Measurements from ENCODE around the gene CBX1.

The CBX1 gene

DNA sequence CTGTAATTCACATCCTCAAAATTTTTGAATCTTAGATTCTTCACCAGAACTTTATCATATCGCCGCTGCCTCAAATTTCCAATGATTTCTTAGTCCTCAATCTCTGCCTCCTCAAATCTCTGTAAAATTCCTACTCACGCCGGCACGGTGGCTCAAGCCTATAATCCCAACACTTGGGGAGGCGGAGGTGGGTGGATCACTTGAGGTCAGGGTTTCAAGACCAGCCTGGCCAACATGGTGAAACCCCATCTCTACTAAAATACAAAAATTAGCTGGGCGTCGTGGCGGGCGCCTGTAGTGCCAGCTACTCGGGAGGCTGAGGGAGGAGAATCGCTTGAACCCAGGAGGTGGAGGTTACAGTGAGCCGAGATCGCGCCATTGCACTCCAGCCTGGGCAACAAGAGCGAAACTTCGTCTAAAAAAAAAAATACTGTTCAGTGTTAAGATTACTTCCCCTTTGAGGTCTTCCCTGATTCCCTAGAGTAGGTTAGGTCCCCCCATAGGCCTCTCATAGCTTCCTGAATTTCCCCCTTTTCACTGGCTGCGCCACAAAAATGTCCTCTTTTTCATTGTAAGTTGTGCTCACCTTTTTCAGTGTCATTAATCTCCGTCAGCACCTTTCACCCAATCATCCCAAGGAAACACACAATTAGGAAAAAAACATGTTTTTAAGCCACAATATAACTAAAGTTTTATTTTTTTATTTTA is 919 bp upstream of the CBX1 start:
- H3K4me3 ChIP-seq (ENCODE audit: low read depth, low read length) = peak overlapping the region; percentile 97
- DNase-seq (ENCODE audit: low read depth) = no peak
- TF ChIP-seq, protein P1, sequence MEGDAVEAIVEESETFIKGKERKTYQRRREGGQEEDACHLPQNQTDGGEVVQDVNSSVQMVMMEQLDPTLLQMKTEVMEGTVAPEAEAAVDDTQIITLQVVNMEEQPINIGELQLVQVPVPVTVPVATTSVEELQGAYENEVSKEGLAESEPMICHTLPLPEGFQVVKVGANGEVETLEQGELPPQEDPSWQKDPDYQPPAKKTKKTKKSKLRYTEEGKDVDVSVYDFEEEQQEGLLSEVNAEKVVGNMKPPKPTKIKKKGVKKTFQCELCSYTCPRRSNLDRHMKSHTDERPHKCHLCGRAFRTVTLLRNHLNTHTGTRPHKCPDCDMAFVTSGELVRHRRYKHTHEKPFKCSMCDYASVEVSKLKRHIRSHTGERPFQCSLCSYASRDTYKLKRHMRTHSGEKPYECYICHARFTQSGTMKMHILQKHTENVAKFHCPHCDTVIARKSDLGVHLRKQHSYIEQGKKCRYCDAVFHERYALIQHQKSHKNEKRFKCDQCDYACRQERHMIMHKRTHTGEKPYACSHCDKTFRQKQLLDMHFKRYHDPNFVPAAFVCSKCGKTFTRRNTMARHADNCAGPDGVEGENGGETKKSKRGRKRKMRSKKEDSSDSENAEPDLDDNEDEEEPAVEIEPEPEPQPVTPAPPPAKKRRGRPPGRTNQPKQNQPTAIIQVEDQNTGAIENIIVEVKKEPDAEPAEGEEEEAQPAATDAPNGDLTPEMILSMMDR (IDR thresholded peaks at IDR 0.05; ENCODE audit: insufficient read depth, low read depth, low read length, missing control alignments) = no peak

DNA sequence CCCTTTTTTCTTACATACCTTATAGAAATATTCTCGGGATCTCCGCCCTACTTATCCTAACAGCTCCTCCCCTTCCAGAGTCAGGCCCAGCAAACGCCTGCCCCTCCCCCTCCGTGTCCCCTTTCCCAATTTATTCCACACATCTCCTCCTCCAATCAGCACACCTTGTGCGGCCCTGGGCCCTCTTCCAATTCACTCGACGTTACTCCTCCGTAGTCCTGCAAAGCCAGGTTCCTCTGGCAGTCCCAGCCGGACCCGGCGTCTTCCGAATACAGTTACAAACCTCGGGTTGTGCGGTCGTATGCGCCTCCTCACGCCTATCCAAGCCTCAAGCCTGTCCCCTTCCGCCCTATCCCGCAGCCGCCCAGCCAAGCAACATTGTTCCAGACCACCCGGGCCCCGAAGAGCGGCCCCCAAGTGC is 677 bp downstream of the CBX1 start:
- TF ChIP-seq, protein P1 (IDR thresholded peaks at IDR 0.05; ENCODE audit: insufficient read depth, low read depth, low read length, missing control alignments) = no peak
- peak overlapping the region; percentile 97 for H3K4me3 ChIP-seq (ENCODE audit: low read depth, low read length)
- DNase-seq (ENCODE audit: low read depth) = no peak

- TF ChIP-seq, protein P1 (IDR thresholded peaks at IDR 0.05; ENCODE audit: insufficient read depth, low read depth, low read length, missing control alignments) = no peak
- no peak for DNase-seq (ENCODE audit: low read depth)
- peak overlapping the region; percentile 97 for H3K4me3 ChIP-seq (ENCODE audit: low read depth, low read length)
Measured at GRCh38 chr17:48100160-48100559, 1.1 kb downstream of the CBX1 start.

- TF ChIP-seq, protein P1 (IDR thresholded peaks at IDR 0.05; ENCODE audit: insufficient read depth, low read depth, low read length, missing control alignments) = no peak
- no peak overlapping the region for H3K4me3 ChIP-seq (ENCODE audit: low read depth, low read length)
Measured at GRCh38 chr17:48095611-48096010, 5.7 kb downstream of the CBX1 start.

DNA sequence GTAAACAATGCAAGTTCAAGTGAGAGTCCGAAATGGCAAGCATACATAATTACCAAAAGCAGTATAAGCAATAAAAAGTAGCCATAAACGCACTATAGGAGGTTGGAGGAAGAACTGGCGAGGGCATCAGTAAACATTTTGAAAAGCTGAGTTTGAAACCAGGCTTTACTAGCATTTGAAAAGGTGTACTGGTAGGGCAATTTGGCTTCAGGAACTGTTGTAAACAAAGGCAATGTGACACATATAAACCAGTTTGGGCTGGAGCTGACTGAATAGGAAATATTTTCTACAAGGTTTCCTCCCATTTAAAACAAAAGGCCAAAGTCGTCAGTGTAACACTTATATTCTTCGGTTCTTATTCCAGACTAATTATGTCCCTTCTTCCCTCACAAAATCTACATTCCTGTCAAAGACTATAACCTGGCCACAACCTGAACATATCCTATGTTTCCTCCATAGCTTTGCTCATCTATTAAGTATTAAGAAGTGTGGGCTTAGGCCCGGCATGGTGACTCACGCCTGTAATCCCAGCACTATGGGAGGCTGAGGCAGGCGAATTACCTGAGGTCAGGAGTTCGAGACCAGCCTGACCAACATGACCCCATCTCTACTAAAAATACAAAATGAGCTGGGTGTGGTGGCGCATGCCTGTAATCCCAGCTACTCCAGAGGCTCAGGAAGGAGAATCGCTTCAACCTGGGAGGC is 7.8 kb downstream of the CBX1 start:
- no peak overlapping the region for H3K4me3 ChIP-seq (ENCODE audit: low read depth, low read length)
- TF ChIP-seq, protein P1 (IDR thresholded peaks at IDR 0.05; ENCODE audit: insufficient read depth, low read depth, low read length, missing control alignments) = no peak
- no peak for DNase-seq (ENCODE audit: low read depth)

More at GRCh38 chr17:48095611-48096010, 5.7 kb downstream of the CBX1 start:
- no peak for DNase-seq (ENCODE audit: low read depth)

- DNase-seq (ENCODE audit: low read depth) = no peak
- TF ChIP-seq, protein P1 (IDR thresholded peaks at IDR 0.05; ENCODE audit: insufficient read depth, low read depth, low read length, missing control alignments) = no peak
Measured at GRCh38 chr17:48084932-48085331, 16.3 kb downstream of the CBX1 start.

More at GRCh38 chr17:48084932-48085331, 16.3 kb downstream of the CBX1 start:
- H3K4me3 ChIP-seq (ENCODE audit: low read depth, low read length) = no peak overlapping the region
